Loucy (cell line): ENCODE results near the gene CEP55.
"Not testable (repeated sequence)": the region's sequence is repeated elsewhere in the genome, so short reads cannot be mapped to it uniquely, and the experiment has no call there.

Source experiments
- EZH2phosphoT487 ChIP-seq: fragments of 200-600 bp; IDR thresholded peaks from 2 replicates; pipeline ENCODE4 v1.6.1; 2018; ENCODE audit warnings: antibody characterized with exemption, mild to moderate bottlenecking, moderate library complexity, borderline replicate concordance
- TF ChIP-seq, protein P1 (sequence below): fragments of 200-600 bp; sonication (generic); conservative IDR thresholded peaks from 2 replicates; pipeline ENCODE4 v1.5.1; 2014; ENCODE audit warnings: mild to moderate bottlenecking, antibody characterized with exemption, low read length

DNA sequence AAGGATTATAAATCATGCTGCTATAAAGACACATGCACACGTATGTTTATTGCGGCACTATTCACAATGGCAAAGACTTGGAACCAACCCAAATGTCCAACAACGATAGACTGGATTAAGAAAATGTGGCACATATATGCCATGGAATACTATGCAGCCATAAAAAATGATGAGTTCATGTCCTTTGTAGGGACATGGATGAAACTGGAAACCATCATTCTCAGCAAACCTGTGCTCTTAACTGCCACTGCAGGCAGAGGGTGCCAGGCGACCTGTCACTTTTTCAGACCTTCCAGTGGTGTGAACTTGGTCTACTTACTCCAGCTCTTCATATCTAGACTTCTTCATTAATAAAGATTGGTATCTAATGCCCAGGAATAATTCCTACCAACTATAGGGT is 28.8 kb upstream of the CEP55 start:
- TF ChIP-seq, protein P1, sequence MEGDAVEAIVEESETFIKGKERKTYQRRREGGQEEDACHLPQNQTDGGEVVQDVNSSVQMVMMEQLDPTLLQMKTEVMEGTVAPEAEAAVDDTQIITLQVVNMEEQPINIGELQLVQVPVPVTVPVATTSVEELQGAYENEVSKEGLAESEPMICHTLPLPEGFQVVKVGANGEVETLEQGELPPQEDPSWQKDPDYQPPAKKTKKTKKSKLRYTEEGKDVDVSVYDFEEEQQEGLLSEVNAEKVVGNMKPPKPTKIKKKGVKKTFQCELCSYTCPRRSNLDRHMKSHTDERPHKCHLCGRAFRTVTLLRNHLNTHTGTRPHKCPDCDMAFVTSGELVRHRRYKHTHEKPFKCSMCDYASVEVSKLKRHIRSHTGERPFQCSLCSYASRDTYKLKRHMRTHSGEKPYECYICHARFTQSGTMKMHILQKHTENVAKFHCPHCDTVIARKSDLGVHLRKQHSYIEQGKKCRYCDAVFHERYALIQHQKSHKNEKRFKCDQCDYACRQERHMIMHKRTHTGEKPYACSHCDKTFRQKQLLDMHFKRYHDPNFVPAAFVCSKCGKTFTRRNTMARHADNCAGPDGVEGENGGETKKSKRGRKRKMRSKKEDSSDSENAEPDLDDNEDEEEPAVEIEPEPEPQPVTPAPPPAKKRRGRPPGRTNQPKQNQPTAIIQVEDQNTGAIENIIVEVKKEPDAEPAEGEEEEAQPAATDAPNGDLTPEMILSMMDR: not testable (repeated sequence)
- not testable (repeated sequence) for TF ChIP-seq EZH2phosphoT487
